ENCODE data around the gene RAB14. TPM values are rescaled to one million over a fixed set of nuclear protein-coding genes. Genes with fewer than 3 reads are reported as not detected.

RAB14 gene
- total and polyA plus RNA-seq, 2 experiments from 2014 or later: 22.8 to 31.0 TPM

GRCh38 chr9:121191235-121191634 is 10.4 kb downstream of the RAB14 start:
- peaks cover 92% of the 10 kb centered on the region for H3K79me2 ChIP-seq (replicated peaks; ENCODE audit: insufficient read depth)
- Mint-ChIP-seq H3K27ac (no peak overlapping the region), H3K36me3 (ENCODE audit: low read depth) (no peaks in the 10 kb centered on the region; the same call in 2 of the 3 replicates), H3K4me3 (no peak overlapping the region), H3K27me3 (ENCODE audit: insufficient read depth, low read depth, poor library complexity) (no peaks in the 10 kb centered on the region), H3K9me3 (no peaks in the 10 kb centered on the region), H3K4me1 (peaks cover 12% of the 10 kb centered on the region; the same call in 2 of the 3 replicates)
- no peaks in the 10 kb centered on the region for H3F3A ChIP-seq (replicated peaks; ENCODE audit: low read depth)
- ATAC-seq (no peak), DNase-seq (ENCODE audit: low spot score) (no peak)
- no peak overlapping the region for H3K4me3 ChIP-seq
- H3K4me2 ChIP-seq: no peak overlapping the region
- no peak overlapping the region for H3K27ac ChIP-seq (ENCODE audit: low read depth)
- H3K36me3 ChIP-seq (ENCODE audit: insufficient read depth): no peaks in the 10 kb centered on the region
- TF ChIP-seq POLR2AphosphoS5 (IDR thresholded peaks at IDR 0.05; ENCODE audit: low read depth) (no peak), NANOG (IDR thresholded peaks at IDR 0.05; ENCODE audit: borderline replicate concordance) (no peak), JUNB (IDR thresholded peaks at IDR 0.05; ENCODE audit: unreplicated experiment) (no peak), ZNF331 (CRISPR knock-in tag; IDR thresholded peaks at IDR 0.05; ENCODE audit: low read depth) (no peak), EZH2phosphoT487 (IDR thresholded peaks at IDR 0.05; ENCODE audit: unreplicated experiment) (no peak), ZNF462 (CRISPR knock-in tag; IDR thresholded peaks at IDR 0.05) (no peak), ETS1 (IDR thresholded peaks at IDR 0.05) (no peak), CREB1 (CRISPR knock-in tag; IDR thresholded peaks at IDR 0.05; ENCODE audit: low read depth) (no peak), REST (IDR thresholded peaks at IDR 0.05; ENCODE audit: unreplicated experiment) (no peak), ZNF114 (CRISPR knock-in tag; IDR thresholded peaks at IDR 0.05) (no peak), CTCF (conservative IDR thresholded peaks at IDR 0.05; ENCODE audit: low read depth in 2 of 2) (no peak), EZH2 (IDR thresholded peaks at IDR 0.05; ENCODE audit: low read depth, unreplicated experiment) (no peak), STAT1 (IDR thresholded peaks at IDR 0.05; ENCODE audit: unreplicated experiment) (no peak)
- no peaks in the 10 kb centered on the region for H3K9me2 ChIP-seq (ENCODE audit: insufficient read depth)
- no peaks in the 10 kb centered on the region for H3K4me1 ChIP-seq (ENCODE audit: insufficient read depth)
- peaks cover 15% of the 10 kb centered on the region for H4K20me1 ChIP-seq (replicated peaks; ENCODE audit: insufficient read depth)
- no peaks in the 10 kb centered on the region for H3K27me3 ChIP-seq (ENCODE audit: insufficient read depth)
- no peak overlapping the region for H2AFZ ChIP-seq
